Measurements from ENCODE around the gene CST6.

DNA sequence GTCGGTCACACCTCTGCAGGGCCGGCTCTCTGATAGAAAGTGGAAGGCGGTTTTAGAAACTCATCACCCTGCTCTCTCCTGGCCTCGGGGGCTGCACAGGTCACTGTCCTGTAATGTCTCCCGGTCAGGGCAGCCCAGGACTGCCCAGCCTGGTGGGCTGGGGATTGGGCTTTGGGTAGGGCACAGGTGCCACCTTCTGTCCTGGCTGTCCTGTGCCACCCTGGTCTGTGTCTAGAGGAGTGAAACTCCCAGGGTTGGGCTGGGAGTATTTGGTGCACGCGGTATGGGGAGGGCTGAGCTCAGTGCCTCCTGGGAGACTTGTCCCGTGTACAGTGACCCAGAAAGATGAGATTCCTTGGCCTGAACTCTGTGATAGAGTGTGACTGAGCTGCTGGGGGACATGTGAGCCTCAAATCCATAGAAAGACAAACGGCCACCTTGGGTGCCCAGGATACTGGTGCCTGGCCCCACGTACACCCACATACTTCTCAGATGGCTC, 32.5 kb upstream of the CST6 start:
- TF ChIP-seq SNAI2 (CRISPR knock-in tag; IDR thresholded peaks at IDR 0.05) (no peak), BACH2 (CRISPR knock-in tag; IDR thresholded peaks at IDR 0.05; ENCODE audit: borderline replicate concordance) (no peak), ARNTL (CRISPR knock-in tag; IDR thresholded peaks at IDR 0.05; ENCODE audit: borderline replicate concordance, low read depth) (no peak), ZFP3 (CRISPR knock-in tag; IDR thresholded peaks at IDR 0.05) (no peak), CSDC2 (CRISPR knock-in tag; IDR thresholded peaks at IDR 0.05) (no peak), RARB (CRISPR knock-in tag; IDR thresholded peaks at IDR 0.05) (no peak), ZFP30 (CRISPR knock-in tag; IDR thresholded peaks at IDR 0.05) (no peak)
- TF ChIP-seq, protein P1, sequence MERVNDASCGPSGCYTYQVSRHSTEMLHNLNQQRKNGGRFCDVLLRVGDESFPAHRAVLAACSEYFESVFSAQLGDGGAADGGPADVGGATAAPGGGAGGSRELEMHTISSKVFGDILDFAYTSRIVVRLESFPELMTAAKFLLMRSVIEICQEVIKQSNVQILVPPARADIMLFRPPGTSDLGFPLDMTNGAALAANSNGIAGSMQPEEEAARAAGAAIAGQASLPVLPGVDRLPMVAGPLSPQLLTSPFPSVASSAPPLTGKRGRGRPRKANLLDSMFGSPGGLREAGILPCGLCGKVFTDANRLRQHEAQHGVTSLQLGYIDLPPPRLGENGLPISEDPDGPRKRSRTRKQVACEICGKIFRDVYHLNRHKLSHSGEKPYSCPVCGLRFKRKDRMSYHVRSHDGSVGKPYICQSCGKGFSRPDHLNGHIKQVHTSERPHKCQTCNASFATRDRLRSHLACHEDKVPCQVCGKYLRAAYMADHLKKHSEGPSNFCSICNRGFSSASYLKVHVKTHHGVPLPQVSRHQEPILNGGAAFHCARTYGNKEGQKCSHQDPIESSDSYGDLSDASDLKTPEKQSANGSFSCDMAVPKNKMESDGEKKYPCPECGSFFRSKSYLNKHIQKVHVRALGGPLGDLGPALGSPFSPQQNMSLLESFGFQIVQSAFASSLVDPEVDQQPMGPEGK (CRISPR knock-in tag; IDR thresholded peaks at IDR 0.05; ENCODE audit: borderline replicate concordance) = no peak
- TF ChIP-seq, protein P2, sequence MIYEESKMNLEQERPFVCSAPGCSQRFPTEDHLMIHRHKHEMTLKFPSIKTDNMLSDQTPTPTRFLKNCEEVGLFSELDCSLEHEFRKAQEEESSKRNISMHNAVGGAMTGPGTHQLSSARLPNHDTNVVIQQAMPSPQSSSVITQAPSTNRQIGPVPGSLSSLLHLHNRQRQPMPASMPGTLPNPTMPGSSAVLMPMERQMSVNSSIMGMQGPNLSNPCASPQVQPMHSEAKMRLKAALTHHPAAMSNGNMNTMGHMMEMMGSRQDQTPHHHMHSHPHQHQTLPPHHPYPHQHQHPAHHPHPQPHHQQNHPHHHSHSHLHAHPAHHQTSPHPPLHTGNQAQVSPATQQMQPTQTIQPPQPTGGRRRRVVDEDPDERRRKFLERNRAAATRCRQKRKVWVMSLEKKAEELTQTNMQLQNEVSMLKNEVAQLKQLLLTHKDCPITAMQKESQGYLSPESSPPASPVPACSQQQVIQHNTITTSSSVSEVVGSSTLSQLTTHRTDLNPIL (CRISPR knock-in tag; IDR thresholded peaks at IDR 0.05; ENCODE audit: low read depth) = no peak
